ENCODE measurements around the gene GJD3. TPM values are rescaled to one million over a fixed set of nuclear protein-coding genes. Genes with fewer than 3 reads are reported as not detected.
"Not testable (repeated sequence)": the region's sequence is repeated elsewhere in the genome, so short reads cannot be mapped to it uniquely, and the experiment has no call there.

The GJD3 gene
- polyA plus RNA-seq, 1 donor from 2014 or later = not detected

- Histone ChIP-seq H2AFZ (ENCODE audit: low read depth, low read length) (no peak overlapping the region), H4K20me1 (ENCODE audit: insufficient read depth) (no peaks in the 10 kb centered on the region), H3K9me3 (ENCODE audit: low read length) (no peaks in the 10 kb centered on the region), H3F3A (ENCODE audit: insufficient read depth, low read length, poor library complexity, severe bottlenecking) (no peaks in the 10 kb centered on the region), H3K36me3 (ENCODE audit: insufficient read depth, low read length) (no peaks in the 10 kb centered on the region), H3K27me3 (ENCODE audit: insufficient read depth, low read depth, low read length) (no peaks in the 10 kb centered on the region), H3K9ac (ENCODE audit: low read length) (no peak overlapping the region), H3K4me3 (ENCODE audit: low read length) (no peak overlapping the region), H3K79me2 (replicated peaks; ENCODE audit: insufficient read depth, low read length) (no peaks in the 10 kb centered on the region), H3K9me2 (ENCODE audit: insufficient read depth, low read length) (no peaks in the 10 kb centered on the region), H3K27ac (ENCODE audit: low read length) (no peak overlapping the region), H3K4me2 (ENCODE audit: low read length) (no peak overlapping the region)
- TF ChIP-seq TAF1 (IDR thresholded peaks at IDR 0.05; ENCODE audit: low read depth) (no peak), EZH2 (IDR thresholded peaks at IDR 0.05; ENCODE audit: borderline replicate concordance, insufficient read depth, low read length, poor library complexity, severe bottlenecking) (no peak), POLR2AphosphoS5 (IDR thresholded peaks at IDR 0.05) (no peak), SMC3 (conservative IDR thresholded peaks at IDR 0.05; ENCODE audit: poor library complexity) (no peak)
- TF ChIP-seq, protein P1, sequence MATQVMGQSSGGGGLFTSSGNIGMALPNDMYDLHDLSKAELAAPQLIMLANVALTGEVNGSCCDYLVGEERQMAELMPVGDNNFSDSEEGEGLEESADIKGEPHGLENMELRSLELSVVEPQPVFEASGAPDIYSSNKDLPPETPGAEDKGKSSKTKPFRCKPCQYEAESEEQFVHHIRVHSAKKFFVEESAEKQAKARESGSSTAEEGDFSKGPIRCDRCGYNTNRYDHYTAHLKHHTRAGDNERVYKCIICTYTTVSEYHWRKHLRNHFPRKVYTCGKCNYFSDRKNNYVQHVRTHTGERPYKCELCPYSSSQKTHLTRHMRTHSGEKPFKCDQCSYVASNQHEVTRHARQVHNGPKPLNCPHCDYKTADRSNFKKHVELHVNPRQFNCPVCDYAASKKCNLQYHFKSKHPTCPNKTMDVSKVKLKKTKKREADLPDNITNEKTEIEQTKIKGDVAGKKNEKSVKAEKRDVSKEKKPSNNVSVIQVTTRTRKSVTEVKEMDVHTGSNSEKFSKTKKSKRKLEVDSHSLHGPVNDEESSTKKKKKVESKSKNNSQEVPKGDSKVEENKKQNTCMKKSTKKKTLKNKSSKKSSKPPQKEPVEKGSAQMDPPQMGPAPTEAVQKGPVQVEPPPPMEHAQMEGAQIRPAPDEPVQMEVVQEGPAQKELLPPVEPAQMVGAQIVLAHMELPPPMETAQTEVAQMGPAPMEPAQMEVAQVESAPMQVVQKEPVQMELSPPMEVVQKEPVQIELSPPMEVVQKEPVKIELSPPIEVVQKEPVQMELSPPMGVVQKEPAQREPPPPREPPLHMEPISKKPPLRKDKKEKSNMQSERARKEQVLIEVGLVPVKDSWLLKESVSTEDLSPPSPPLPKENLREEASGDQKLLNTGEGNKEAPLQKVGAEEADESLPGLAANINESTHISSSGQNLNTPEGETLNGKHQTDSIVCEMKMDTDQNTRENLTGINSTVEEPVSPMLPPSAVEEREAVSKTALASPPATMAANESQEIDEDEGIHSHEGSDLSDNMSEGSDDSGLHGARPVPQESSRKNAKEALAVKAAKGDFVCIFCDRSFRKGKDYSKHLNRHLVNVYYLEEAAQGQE (IDR thresholded peaks at IDR 0.05; ENCODE audit: borderline replicate concordance) = no peak
These were observed 6.9 kb upstream of the GJD3 start for GRCh38 chr17:40371261-40371929.

DNA sequence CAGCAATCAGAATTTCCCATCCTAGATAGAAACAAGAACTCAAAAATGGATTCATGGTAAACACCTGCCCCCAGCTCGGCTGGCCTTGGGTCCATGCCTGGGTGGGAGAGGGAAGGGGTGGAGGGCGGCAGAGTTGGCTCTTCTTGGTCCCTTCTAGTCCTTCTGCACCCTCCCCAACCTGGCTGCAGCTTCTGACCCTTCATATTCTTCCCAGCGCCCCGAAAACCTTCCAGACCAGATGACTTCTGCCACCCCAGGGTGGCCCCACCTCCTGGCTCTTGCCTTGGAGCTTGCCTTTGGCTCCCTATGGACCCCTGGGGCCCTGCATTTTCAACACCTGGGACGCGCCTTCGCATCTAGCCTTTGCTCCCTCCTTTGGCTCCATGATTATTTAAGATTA lies 5.4 kb upstream of the GJD3 start:
- H3K79me2 ChIP-seq (replicated peaks; ENCODE audit: insufficient read depth, low read length) = no peaks in the 10 kb centered on the region
- no peaks in the 10 kb centered on the region for H3K27me3 ChIP-seq (ENCODE audit: insufficient read depth, low read depth, low read length)
- H3K9ac ChIP-seq (ENCODE audit: low read length) = no peak overlapping the region
- TF ChIP-seq EZH2 (IDR thresholded peaks at IDR 0.05; ENCODE audit: borderline replicate concordance, insufficient read depth, low read length, poor library complexity, severe bottlenecking) (no peak), SMC3 (conservative IDR thresholded peaks at IDR 0.05; ENCODE audit: poor library complexity) (no peak), TAF1 (IDR thresholded peaks at IDR 0.05; ENCODE audit: low read depth) (no peak), RAD21 (conservative IDR thresholded peaks at IDR 0.05) (no peak), MXI1 (conservative IDR thresholded peaks at IDR 0.05; ENCODE audit: poor library complexity, severe bottlenecking) (no peak), EP300 (conservative IDR thresholded peaks at IDR 0.05; ENCODE audit: poor library complexity, severe bottlenecking) (no peak), POLR2AphosphoS5 (IDR thresholded peaks at IDR 0.05) (no peak)
- TF ChIP-seq, protein P2, sequence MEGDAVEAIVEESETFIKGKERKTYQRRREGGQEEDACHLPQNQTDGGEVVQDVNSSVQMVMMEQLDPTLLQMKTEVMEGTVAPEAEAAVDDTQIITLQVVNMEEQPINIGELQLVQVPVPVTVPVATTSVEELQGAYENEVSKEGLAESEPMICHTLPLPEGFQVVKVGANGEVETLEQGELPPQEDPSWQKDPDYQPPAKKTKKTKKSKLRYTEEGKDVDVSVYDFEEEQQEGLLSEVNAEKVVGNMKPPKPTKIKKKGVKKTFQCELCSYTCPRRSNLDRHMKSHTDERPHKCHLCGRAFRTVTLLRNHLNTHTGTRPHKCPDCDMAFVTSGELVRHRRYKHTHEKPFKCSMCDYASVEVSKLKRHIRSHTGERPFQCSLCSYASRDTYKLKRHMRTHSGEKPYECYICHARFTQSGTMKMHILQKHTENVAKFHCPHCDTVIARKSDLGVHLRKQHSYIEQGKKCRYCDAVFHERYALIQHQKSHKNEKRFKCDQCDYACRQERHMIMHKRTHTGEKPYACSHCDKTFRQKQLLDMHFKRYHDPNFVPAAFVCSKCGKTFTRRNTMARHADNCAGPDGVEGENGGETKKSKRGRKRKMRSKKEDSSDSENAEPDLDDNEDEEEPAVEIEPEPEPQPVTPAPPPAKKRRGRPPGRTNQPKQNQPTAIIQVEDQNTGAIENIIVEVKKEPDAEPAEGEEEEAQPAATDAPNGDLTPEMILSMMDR (IDR thresholded peaks at IDR 0.05; ENCODE audit: poor library complexity, severe bottlenecking) = no peak
- TF ChIP-seq, protein P1 (IDR thresholded peaks at IDR 0.05; ENCODE audit: borderline replicate concordance) = no peak
- H3K9me3 ChIP-seq (ENCODE audit: low read length) = no peaks in the 10 kb centered on the region
- H4K20me1 ChIP-seq (ENCODE audit: insufficient read depth) = no peaks in the 10 kb centered on the region
- H3K36me3 ChIP-seq (ENCODE audit: insufficient read depth, low read length) = no peaks in the 10 kb centered on the region
- no peaks in the 10 kb centered on the region for H3F3A ChIP-seq (ENCODE audit: insufficient read depth, low read length, poor library complexity, severe bottlenecking)
- H3K4me3 ChIP-seq (ENCODE audit: low read length) = no peak overlapping the region
- H3K9me2 ChIP-seq (ENCODE audit: insufficient read depth, low read length) = no peaks in the 10 kb centered on the region
- no peak overlapping the region for H3K4me2 ChIP-seq (ENCODE audit: low read length)
- H2AFZ ChIP-seq (ENCODE audit: low read depth, low read length) = no peak overlapping the region
- no peak overlapping the region for H3K27ac ChIP-seq (ENCODE audit: low read length)

DNA sequence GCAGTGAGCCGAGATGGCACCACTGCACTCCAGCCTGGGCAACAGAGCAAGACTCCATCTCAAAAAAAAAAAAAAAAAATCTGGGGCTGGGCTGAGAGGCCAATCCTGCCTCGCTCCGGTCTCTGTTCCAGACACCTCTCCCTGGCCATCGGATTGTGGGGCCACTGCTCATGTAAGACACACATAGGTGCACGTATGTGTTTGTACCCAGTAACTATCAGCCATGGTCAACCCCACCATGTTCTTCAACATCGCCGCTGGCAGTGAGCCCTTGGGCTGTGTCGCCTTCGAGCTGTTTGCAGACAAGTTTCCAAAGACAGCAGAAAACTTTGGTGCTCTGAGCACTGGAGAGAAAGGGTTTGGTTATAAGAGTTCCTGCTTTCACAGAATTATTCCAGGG lies 3.2 kb upstream of the GJD3 start:
- H3K4me3 ChIP-seq (ENCODE audit: low read length); H3K27ac ChIP-seq (ENCODE audit: low read length); H3K79me2 ChIP-seq (replicated peaks; ENCODE audit: insufficient read depth, low read length); H3K9me3 ChIP-seq (ENCODE audit: low read length); H2AFZ ChIP-seq (ENCODE audit: low read depth, low read length); H3K9me2 ChIP-seq (ENCODE audit: insufficient read depth, low read length); H3K4me2 ChIP-seq (ENCODE audit: low read length); H3F3A ChIP-seq (ENCODE audit: insufficient read depth, low read length, poor library complexity, severe bottlenecking); H4K20me1 ChIP-seq (ENCODE audit: insufficient read depth); H3K36me3 ChIP-seq (ENCODE audit: insufficient read depth, low read length); H3K9ac ChIP-seq (ENCODE audit: low read length): not testable (repeated sequence)
- peaks cover 12% of the 10 kb centered on the region for H3K27me3 ChIP-seq (ENCODE audit: insufficient read depth, low read depth, low read length)

Measured in neural cell (in vitro differentiated cells).